Fibroblast of lung (primary cell): Measurements from ENCODE around the gene MCEMP1. TPM values are rescaled to one million over a fixed set of nuclear protein-coding genes. Genes with fewer than 3 reads are reported as not detected.

Experiments
- DNase-seq, 2 donors: peaks; one replicate each; pipeline versions ENCODE4 v3.0.0 to v3.0.0-alpha.2; 2010; ENCODE audit warnings: low read depth in 2 of 2
- H2AFZ ChIP-seq: 2 replicates; pipeline ENCODE4 v1.5.1; 2012; ENCODE audit warnings: low read length, control low read depth, inconsistent platforms
- H3K27ac ChIP-seq: 2 replicates; pipeline ENCODE4 v1.5.1; 2011; ENCODE audit warnings: low read length, control low read depth; ENCODE audit not compliant: insufficient read depth
- H3K27me3 ChIP-seq: 2 replicates; pipeline ENCODE4 v1.5.1; 2011; ENCODE audit warnings: mild to moderate bottlenecking, low read length; ENCODE audit not compliant: control insufficient read depth, insufficient read depth
- H3K36me3 ChIP-seq: 2 replicates; pipeline ENCODE4 v1.5.1; 2011; ENCODE audit warnings: low read length; ENCODE audit not compliant: control insufficient read depth, insufficient read depth
- H3K4me1 ChIP-seq: 2 replicates; pipeline ENCODE4 v1.5.1; 2011; ENCODE audit warnings: low read length; ENCODE audit not compliant: control insufficient read depth, insufficient read depth; ENCODE audit errors: extremely low read depth
- H3K4me2 ChIP-seq: 2 replicates; pipeline ENCODE4 v1.5.1; 2011; ENCODE audit warnings: low read length, control low read depth; ENCODE audit not compliant: insufficient read depth; ENCODE audit errors: extremely low read depth
- H3K4me3 ChIP-seq, 4 experiments: fragments of 200-600 bp in 1 of 4; sonication (generic) in 1 of 4; replicated peaks in 1 of 4; 2 replicates each; pipeline ENCODE4 v1.5.1; 2011 to 2016; ENCODE audit warnings: low read length in 4 of 4, low read depth in 3 of 4, mild to moderate bottlenecking in 3 of 4, control low read depth in 2 of 4, inconsistent platforms in 1 of 4, mixed read lengths in 1 of 4; ENCODE audit not compliant: insufficient read depth in 1 of 4; ENCODE audit errors: control extremely low read depth in 1 of 4
- H3K79me2 ChIP-seq: 2 replicates; pipeline ENCODE4 v1.5.1; 2012; ENCODE audit warnings: mild to moderate bottlenecking, low read length, inconsistent platforms; ENCODE audit not compliant: control insufficient read depth, insufficient read depth
- H3K9ac ChIP-seq: 2 replicates; pipeline ENCODE4 v1.5.1; 2011; ENCODE audit warnings: mild to moderate bottlenecking, low read length, control low read depth; ENCODE audit not compliant: insufficient read depth
- H3K9me3 ChIP-seq: 2 replicates; pipeline ENCODE4 v1.5.1; 2012; ENCODE audit warnings: low read depth, low read length; ENCODE audit not compliant: control insufficient read depth, insufficient read depth
- H4K20me1 ChIP-seq: 2 replicates; pipeline ENCODE4 v1.5.1; 2011; ENCODE audit warnings: low read length; ENCODE audit not compliant: control insufficient read depth, insufficient read depth; ENCODE audit errors: extremely low read depth
- EZH2 ChIP-seq: IDR thresholded peaks from 2 replicates; pipeline ENCODE4 v1.5.1; 2012; ENCODE audit warnings: low read length, control low read depth, mild to moderate bottlenecking; ENCODE audit errors: missing control alignments
- polyA plus RNA-seq, 2 donors: library from polyadenylated mRNA; depleted of rRNA in 1 of 2; stranded (reverse) in 1 of 2; unstranded in 1 of 2; fragments of >200 nt; gene quantifications; 2 replicates each; pipeline ENCODE4 v1.2.1, GENCODE V29; 2011 to 2012; ENCODE audit warnings: missing spikeins in 1 of 2
- total RNA-seq: library from RNA; depleted of rRNA; stranded (reverse); fragments of >200 nt; gene quantifications from 2 replicates; pipeline ENCODE4 v1.2.1, GENCODE V29; 2014
- TF ChIP-seq, protein P1 (sequence below), 2 donors: IDR thresholded peaks in 1 of 2; conservative IDR thresholded peaks in 1 of 2; 1 replicate in 1 of 2; 2 replicates in 1 of 2; pipeline ENCODE4 v1.5.1; 2011 to 2012; ENCODE audit warnings: low read length in 2 of 2, control low read depth in 1 of 2, inconsistent platforms in 1 of 2, low read depth in 1 of 2, mild to moderate bottlenecking in 1 of 2

MCEMP1 gene
- total and polyA plus RNA-seq, 2 donors (not counting 1 experiment from before 2014, with no cell fraction given): not detected

DNA sequence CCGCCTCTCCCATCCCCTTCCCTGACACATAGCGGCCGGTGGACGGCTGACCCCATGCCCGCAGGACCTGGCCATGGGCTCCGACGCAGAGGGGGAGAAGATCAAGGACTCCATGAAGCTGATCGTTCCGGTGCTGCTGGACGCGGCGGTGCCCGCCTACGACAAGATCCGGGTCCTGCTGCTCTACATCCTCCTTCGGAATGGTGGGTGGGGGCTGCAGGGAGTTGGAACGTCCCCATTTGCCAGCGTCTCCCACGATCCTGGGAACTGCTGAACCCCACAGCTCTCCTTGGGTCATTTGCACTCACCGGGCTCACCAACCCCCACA lies 32.4 kb upstream of the MCEMP1 start:
- Histone ChIP-seq H3K79me2 (no peaks in the 10 kb centered on the region), H3K4me1 (no peaks in the 10 kb centered on the region), H3K9ac (no peak overlapping the region), H3K4me2 (no peak overlapping the region), H3K9me3 (no peaks in the 10 kb centered on the region), H3K36me3 (no peaks in the 10 kb centered on the region), H3K27ac (no peak overlapping the region), H4K20me1 (no peaks in the 10 kb centered on the region), H3K27me3 (no peaks in the 10 kb centered on the region), H2AFZ (no peak overlapping the region), H3K4me3 (no peak overlapping the region)
- DNase-seq: no peak
- TF ChIP-seq, protein P1, sequence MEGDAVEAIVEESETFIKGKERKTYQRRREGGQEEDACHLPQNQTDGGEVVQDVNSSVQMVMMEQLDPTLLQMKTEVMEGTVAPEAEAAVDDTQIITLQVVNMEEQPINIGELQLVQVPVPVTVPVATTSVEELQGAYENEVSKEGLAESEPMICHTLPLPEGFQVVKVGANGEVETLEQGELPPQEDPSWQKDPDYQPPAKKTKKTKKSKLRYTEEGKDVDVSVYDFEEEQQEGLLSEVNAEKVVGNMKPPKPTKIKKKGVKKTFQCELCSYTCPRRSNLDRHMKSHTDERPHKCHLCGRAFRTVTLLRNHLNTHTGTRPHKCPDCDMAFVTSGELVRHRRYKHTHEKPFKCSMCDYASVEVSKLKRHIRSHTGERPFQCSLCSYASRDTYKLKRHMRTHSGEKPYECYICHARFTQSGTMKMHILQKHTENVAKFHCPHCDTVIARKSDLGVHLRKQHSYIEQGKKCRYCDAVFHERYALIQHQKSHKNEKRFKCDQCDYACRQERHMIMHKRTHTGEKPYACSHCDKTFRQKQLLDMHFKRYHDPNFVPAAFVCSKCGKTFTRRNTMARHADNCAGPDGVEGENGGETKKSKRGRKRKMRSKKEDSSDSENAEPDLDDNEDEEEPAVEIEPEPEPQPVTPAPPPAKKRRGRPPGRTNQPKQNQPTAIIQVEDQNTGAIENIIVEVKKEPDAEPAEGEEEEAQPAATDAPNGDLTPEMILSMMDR (conservative IDR thresholded peaks at IDR 0.05 in 1 of 2, IDR thresholded peaks at IDR 0.05 in 1 of 2; ENCODE audit: low read depth in 1 of 2, low read length in 2 of 2): no peak
- no peak for TF ChIP-seq EZH2

DNA sequence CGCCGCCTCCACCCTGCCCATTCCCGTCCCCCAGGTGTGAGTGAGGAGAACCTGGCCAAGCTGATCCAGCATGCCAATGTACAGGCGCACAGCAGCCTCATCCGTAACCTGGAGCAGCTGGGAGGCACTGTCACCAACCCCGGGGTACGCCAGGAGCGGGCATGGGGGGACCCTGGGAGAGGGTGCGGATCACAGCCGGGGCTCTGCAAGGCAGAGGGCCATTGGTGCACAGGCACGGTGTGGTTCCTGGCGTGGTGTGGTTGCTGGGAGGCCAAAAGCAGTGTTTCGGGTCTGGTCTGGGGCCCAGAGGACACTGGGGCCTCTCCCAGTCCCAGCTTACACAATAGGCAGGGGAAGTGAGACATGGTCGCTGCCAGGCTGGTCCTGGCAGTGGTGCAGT lies 31.7 kb upstream of the MCEMP1 start:
- TF ChIP-seq EZH2: no peak
- TF ChIP-seq, protein P1 (conservative IDR thresholded peaks at IDR 0.05 in 1 of 2, IDR thresholded peaks at IDR 0.05 in 1 of 2; ENCODE audit: low read depth in 1 of 2, low read length in 2 of 2): no peak

DNA sequence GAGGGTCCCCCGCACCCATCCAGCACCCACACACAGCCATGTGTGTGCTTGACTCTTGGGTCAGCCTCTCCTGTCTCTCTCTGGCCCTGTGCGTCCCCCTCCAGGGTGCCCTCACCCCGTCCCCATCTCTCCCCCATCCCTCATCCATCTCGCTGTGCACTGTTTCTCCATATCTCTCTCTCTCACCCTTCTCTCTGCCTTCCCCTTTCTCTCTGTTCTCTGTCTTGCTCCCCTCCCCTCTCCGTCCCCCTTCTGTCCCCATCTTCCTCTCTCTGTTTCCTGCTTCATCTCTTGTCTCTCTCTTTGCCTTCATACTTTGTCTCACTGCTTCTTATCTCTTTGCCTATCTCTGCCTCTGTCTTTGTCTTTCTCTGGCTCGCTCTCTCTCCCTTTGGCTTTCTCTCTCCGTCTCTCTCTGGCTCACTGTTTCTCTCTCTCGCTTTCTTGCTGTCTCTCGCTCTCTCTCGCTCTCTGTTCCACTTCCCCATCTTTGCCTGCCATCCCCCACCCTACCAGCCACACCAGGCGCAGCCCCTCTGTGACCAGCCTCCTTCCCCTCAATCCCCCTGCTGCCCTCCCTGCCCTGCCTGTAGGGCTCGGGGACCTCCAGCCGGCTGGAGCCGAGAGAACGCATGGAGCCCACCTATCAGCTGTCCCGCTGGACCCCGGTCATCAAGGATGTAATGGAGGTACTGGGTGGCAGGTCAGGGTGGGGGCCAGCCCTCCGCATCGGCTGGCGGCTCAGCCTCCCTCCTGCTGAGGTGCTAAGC lies 31.0 kb upstream of the MCEMP1 start:
- no peak overlapping the region for H3K9ac ChIP-seq
- H3K79me2 ChIP-seq: no peaks in the 10 kb centered on the region
- no peaks in the 10 kb centered on the region for H3K9me3 ChIP-seq
- H3K36me3 ChIP-seq: no peaks in the 10 kb centered on the region
- H3K27ac ChIP-seq: no peak overlapping the region
- no peak for DNase-seq
- no peaks in the 10 kb centered on the region for H4K20me1 ChIP-seq
- no peak overlapping the region for H2AFZ ChIP-seq
- TF ChIP-seq, protein P1 (conservative IDR thresholded peaks at IDR 0.05 in 1 of 2, IDR thresholded peaks at IDR 0.05 in 1 of 2; ENCODE audit: low read depth in 1 of 2, low read length in 2 of 2): no peak
- TF ChIP-seq EZH2: no peak
- no peak overlapping the region for H3K4me3 ChIP-seq
- no peak overlapping the region for H3K4me2 ChIP-seq
- H3K27me3 ChIP-seq: no peaks in the 10 kb centered on the region
- no peaks in the 10 kb centered on the region for H3K4me1 ChIP-seq

More for the DNA sequence above, 31.7 kb upstream of the MCEMP1 start:
- Histone ChIP-seq H3K9ac (no peak overlapping the region), H3K36me3 (no peaks in the 10 kb centered on the region), H3K27ac (no peak overlapping the region), H3K4me3 (no peak overlapping the region), H4K20me1 (no peaks in the 10 kb centered on the region), H3K9me3 (no peaks in the 10 kb centered on the region), H3K79me2 (no peaks in the 10 kb centered on the region), H3K4me2 (no peak overlapping the region), H3K4me1 (no peaks in the 10 kb centered on the region), H3K27me3 (no peaks in the 10 kb centered on the region), H2AFZ (no peak overlapping the region)
- no peak for DNase-seq
